ENCODE results near the gene PCK1.

The PCK1 gene

DNA sequence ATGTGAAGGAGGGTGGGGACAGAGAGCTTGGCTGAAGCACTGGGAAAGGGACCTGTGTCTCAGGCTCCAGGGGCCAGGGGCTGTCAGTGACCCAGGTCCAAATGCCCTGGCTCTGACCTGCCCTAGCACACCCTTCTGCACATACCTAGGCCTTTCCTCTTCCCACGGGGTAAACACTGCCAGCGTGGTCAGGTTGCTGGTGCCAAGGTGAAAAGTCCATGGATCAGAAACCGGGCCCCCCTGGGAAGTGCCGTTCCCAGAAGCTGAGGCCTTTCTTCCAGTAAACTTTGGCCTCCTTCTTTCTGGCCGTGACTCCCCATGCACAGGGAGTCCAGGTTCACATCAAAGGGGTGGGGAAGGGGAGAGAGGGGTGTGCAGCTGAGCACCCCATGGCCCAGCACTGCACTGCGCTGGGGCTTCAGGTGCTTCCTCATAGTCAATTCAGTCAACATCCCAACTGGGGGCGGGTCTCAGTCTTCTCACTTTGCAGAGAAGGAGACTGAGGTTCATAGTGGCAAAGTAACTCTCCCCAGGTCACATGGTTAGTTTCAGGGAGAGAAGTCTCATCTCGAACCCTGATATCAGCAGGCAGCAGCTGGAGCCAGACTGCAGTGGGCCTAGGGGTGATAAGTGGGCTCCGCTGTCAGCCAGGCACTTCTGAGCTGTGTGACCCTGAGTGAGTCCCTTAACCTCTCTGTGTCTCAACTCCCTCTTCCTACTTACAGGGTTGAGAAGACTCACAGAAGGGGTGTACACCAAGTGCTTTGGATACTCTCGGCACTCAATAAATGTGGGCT is 17.0 kb downstream of the PCK1 start:
- DNase-seq, result no peak

DNA sequence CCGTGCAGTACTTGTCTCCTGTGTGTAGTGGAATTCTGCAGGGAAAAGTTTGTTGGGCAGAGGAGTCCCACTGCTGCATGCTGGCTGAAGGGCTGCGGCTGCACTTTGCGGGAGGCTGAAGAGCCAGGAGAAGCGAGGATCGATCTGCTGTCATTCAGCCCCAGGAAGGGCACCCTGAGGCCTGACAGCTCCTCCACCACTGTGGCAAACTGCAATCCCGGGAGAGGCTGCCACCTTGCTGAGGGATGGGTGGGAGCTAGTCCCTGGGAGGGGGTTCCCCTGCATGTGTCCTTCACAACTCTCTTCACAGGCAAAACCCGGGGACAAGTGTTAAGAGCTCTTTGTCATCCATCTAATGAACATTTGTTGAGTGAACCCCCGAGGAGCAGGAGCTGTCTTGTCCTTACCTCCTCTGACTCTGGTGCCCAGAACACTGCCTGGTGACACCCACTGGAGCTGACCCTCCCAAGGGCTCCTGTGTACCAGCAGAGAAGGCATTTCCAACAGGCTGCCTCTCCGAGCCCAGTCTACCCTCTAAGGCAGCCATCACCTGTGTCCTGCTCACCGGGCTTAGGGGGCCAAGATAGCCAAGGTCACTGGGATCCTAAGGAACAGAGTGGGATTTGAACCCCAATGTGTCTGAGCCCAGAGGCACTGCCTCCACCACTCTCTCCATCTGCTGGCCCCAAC is 17.7 kb downstream of the PCK1 start:
- no peak for DNase-seq

DNA sequence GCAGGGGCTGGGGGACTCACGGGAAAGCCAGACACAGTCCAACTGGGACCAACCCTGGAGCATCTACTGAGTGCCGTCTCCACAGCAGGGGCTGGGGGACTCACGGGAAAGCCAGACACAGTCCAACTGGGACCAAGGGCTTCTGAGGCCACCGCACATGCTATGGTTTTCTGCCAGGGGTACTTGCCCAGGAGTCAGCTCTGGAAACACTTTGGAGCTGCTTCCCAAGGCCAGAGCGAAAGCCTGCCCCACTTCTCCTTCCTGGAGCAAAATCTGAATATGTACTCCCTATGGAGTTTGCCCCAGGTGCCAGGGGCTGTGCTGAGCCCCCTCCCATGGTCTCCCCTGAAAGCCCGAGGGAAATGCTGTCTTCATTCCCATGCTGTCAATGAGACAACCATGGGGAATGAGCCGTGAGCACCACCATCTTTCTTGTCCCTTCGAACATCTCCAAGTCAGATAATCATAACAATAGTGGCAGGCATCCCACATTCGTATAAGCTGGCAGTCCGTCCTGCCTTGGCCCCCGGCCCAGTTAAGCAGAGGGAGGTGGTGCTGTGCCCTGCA is 18.5 kb downstream of the PCK1 start:
- DNase-seq, result no peak

DNA sequence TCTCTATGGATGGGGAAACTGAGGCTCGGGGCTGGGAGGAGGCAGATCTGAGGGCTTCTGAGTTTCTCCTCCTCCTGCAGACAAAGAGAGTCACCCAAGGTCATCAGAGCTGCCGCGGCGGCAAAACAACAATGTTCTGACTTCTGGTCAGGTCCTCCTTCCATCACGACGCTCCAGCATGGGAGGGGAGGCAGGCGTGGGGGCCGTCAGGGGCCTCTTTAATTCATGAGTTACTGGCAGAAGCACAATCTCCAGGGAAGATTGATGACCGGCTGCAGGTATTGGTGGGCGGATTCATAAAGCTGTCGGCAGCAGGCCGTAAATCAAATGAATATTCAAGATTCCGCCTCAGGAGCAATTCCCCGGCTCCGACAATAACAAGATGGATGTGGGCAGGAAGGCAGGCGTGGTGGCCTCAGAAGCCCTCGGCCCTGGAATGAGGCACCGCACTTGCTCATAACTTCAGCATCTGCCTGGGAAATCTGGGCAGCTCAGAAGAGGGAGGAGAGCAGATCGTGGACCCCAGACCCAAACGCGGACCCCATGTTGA is 19.1 kb downstream of the PCK1 start:
- DNase-seq, result no peak

DNA sequence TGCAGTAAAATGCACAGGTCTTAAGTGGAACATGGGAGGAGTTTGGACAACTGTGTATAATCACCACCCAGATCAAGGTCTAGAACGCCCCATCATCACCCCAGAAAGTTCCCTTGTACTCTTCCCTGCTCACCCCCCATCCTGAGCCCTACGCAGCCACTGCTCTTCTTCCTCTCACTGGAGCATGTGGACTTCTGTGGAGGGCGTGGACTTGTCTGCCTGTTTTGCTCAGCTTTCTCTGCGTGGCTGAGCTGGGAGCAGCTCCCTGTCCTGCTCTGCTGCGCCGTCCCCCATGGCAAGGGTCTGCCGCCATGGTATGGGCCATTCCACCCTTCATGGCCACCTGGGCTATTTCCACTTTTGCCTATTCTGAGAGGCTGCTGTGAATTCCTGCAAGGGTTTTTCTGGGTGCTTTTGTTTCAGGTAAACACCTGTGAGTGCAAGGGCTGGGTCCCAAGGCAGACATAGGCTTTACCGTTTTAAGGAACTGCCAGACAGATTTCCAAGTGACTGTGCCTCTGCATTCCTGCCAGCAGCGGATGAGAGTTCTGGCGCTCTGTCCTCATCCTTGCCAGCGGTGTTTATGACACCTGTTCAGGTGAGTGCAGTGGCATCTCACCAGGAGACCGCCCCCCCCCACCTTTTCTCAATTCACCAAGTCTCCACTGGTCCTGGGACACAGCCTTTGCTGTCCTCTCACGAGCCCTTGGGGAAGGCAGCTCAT is 19.7 kb downstream of the PCK1 start:
- DNase-seq, result no peak

DNA sequence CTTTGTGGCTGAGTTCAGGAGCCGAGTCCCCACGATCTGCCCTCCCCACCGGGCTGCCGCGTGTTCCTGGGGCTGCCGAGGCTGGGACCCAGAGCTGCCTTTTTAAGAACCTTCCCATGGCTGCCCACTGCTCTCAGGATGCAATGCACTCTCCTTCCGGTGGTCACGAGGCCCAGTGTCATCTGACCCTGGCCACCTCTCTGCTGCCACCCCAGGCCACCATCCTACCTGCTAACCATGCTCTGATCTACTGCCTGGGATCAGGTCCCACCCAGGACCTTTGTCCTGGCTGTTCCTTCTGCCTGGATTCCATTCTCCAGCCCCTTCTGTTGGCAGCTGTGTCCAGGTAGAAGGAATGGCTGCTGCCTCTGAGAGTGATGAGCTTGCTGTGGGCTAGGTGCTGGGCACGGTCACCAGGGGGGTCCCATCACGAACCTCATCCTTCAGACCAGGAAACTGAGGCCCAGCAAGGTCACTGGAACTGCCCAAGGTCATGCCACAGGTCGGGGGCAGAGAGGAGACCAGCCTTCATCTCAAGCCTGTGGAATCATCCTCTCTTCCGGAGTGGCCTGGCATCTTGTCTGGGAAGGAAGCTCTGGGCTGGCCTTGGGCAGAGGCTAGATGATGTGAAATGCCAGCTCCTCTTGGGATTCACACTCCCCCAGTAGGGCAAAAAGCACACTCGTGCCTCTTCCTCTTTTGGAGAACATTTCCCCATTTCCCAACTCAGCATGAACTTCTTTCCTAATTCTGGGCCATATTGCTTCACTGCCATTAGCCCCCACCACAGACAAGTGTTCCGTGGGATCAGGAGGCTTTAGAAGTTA is 20.5 kb downstream of the PCK1 start:
- no peak for DNase-seq

DNA sequence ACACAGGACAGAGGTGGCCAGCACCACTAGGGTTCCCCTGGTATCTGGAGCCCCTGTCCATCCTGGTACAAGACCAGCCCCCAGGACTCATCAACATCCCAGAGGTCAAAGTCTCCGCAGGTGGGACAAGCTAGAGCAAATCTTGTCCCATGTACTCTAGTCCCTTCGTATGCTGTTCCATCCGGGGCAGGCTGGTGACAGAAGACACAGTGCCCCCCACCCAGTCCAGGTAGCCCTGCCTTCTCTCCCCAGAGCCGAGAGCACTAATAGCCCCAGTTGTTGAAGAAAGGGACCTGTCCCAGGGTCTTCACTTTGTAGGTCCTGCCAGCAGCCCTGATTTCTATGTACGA is 21.1 kb downstream of the PCK1 start:
- no peak for DNase-seq

DNA sequence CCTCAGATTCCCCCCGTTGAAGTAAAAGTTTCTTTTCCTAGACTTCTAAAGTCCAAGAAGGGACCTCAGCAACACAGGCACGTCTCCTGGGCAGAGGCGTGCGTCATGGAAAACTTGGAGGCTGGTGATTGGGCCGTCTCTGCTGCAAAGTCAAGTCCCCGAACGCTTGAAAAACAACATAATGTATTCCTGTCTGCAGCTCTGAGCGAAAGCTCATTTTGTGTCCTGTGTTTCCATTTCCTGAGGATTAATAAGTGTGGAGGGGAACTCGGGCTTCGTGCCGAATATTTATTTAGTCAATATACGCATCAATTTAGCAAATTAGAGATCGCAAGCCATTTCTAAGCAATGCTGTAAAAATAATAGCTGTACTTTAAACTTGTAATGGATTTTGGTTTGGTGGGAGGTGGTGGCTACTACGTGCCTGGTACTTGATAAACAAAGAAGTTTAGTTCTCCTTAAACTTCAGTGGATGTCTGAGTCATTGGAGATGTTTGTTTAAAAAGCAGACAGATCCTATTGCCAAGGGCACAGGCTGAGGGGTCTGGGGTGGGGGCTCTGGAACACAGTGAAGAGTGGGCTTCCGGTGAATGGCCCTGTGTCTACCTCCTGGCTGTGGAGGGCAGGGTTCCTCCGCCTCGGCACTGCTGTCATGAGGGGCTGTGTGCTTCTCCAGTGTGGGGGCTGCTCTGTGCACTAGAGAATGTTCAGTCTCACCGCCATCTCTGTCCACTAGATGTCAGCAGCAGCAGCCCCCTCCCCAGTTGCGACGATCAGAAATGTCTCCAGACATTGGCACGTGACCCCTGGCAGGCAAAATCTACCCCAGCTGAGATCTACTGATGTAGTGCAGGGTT is 21.8 kb downstream of the PCK1 start:
- peak in 4 of 14 donors; percentile 5 to 10 (median 8) for DNase-seq

DNA sequence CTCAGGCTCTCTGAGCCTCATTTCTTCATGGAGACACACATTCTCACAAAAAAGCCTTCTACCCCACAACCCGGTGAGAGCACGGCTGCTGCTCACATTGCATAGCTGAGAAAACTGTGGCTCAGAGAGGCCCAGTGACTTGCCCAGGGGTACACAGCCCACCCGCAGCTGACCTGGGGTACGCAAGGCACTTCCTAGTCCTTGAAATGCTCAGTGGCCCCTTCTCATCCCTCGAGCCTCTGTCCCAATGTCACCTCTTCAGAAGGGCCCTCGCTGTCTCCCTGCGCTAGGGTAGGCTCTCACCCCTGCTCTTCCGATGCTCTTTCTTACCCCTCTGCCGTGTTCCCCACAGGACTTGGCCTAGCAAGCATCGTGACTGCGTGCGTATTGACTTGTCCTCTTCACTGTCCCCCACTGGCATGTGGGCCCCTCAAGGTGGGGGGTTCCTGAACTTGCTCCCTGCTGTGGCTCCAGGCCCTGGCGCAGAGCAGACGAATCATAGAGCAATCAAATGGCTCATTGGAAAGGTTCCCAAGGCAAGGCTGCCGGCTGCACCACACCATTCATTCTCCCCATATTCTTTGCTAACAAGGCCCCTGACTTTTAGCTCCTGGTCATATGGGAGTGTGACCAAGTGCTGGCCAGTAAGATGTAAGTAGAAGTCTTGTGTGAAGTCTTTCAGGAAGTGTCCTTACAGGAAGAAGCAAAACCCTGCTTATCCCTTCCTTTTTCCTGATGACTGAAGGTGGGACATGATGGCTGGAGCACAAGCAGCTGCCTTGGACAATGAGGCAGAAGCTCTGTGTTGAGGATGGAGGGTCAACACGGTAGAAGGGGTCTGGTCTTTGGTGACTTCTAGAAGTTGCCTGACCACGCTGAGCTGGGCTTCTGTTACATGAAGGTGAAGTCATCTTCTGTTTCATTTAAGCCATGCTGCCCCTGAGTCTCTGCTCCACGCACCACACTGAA is 22.7 kb downstream of the PCK1 start:
- no peak for DNase-seq

DNA sequence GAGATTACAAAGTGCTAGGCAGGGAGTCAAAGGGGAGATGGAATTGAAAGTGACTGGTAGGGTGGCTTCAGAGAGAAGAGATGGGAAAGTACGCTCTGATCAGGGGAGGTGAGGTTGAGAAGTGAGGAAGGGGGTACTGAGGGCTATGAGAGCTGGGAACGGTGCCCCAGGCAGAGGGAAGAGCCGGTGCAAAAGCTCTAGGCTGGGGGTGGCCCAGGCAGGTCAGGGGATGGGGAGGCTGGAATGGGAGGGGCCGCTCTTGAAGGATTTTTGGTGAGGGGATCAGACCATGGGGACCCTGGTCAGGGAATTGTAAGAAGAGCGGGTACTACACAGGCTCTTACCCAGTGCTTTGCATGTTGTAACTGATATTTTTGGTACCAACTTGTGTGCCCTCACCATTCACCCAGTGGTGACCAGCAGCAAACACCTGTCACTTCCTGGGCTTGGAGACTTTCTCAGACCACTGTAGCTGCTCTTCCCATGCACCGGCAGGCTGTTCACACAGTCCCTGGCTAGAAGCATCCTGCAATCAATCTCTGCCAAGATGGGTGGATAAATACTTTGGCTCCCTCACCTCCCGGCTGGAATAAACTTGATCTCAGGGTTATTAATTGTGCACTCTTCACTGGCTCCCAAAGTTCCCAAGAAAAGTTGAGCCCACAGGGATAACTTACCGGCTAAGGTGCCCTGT is 24.0 kb downstream of the PCK1 start:
- DNase-seq, result no peak

DNA sequence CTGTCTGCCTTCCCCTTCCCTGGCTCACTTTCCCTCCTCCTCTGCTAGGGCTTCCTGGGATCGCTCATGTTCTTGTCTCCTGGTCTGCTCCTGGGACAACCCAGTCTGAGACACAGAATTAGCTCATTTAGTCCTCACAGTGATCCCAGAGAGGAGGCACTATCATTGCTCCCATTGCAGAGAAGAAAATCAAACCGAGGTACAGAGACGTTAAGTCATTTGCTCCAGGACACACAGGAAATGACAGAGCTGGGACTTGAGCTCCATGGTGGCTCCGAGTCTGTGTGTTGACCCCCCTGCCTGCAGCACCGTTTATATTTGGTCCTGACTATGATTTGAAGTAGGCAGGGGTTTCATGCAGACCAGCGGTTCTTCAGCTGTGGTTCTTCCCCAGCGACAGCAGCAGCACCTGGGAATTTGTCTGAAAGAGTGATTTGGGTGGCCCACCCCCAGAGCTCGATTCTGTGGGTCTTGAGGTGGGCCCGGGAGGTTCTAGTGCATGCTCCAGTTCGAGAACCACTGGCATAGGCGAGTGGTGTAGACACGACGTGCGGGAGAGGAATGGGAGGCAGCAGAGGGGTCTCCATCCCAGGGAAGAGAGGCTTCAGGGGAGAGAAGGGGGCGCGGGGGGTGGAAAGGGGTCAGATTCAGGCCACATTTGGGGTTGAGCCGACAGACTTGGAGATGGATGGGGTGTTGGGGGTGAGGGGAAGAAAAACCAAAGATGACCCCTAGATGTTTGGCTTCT is 24.7 kb downstream of the PCK1 start:
- DNase-seq, result no peak

DNA sequence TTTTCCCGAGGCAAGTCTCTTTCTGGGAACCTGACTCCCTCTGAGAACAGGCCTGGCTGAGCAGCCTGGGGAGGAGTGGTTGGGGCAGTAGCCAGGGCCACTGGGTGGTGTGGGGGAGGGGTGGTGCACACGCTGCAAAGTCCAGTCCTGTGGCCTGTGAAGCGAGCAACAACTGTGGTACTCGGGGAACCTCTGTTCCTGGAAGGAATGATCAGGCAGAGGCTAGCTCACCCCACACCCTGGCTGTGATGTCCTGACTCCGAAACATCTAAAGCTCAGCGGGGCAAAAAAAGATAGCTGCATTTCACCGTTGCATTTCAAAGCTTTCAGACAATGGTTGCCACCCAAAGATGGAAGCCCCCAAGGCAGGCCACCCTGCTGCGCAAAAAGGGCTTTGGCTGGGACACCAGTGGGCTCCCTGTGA is 25.5 kb downstream of the PCK1 start:
- peak in 5 of 14 donors; percentile 4 to 65 (median 11) for DNase-seq

DNA sequence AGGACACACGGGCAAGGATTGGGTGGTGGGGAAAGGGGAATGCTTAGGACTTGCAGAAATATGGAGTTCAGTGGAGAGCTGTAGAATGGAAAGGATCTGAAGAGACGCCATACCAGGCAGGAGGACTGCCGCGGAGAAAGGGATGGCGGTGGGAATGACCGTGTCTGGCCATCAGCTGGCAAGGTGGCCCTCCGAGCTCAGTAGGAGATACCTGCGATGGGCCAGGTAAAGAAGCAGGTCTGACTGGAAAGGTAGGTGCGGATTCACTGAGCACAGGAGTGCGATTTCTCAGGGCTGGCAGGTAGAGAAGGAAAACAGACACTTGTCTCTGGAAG is 26.0 kb downstream of the PCK1 start:
- no peak for DNase-seq

DNA sequence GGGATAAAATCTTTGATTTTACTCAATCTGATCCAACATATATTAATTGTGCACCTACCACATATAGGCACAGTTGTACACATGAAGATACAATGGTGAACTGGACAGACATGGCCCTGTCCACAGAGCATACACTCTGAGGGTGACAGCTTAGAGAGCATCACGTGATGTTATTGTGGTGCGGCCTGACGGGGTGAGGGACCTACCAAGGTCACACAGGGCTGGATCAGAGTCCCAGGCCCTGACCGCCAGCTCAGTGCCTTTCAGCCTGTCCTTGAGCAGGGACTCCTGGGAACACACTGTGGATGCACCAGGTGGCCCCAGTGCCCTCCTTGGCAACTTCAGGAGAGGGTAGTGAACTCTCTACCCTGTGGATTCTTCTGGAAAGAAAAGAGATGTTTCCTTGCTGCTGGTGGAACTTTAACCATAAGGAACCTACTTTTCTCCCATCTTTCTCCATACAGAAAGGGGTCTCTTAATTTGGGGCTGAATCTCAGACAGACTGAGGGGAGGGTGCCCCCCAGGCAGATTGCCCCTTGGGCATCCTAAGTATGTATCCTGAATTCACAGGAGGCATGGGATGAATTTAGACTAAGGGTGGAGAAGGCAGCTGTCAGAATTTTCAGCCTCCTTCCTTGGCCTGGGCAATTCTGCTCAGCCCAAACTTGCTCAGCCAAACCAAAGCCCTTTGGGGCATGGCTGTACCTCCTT is 26.5 kb downstream of the PCK1 start:
- DNase-seq, result no peak

DNA sequence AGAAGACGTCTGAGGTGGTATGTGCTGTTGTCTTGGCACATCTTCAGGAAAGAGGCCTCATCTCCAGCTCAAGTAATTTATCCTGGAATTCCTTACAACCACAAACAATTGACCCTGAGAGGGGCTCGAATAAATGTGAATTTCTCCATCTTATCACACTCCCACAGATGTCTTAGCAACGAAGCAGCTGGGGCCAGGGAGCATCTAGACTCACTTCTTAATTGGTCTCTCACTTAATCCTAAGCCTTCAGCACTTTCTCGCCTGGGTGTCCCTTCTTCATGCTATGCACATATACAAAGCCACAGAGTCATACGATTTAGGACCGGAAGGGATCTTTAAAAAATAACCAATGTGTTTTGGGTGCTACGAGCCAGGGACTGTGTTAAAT is 27.1 kb downstream of the PCK1 start:
- DNase-seq, result no peak

DNA sequence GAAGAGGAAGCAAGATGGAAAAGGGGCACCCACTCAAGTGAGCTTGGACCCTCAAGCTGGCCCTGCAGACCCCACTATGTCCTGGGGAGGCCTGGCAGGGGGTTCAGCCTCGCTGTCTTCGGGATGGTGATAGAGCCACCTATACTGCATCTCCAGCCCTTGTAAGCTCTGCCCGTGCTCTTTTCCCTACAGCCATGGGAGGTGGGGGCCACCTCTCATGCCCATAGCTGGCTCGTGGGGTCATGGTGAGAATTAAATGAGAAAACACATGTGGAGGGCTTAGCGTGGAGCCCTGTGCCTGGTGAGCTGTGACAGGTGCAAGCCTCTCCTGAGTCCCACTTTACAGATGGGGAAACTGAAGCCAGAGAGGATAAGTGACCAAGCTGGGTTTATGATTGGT is 27.7 kb downstream of the PCK1 start:
- no peak for DNase-seq

DNA sequence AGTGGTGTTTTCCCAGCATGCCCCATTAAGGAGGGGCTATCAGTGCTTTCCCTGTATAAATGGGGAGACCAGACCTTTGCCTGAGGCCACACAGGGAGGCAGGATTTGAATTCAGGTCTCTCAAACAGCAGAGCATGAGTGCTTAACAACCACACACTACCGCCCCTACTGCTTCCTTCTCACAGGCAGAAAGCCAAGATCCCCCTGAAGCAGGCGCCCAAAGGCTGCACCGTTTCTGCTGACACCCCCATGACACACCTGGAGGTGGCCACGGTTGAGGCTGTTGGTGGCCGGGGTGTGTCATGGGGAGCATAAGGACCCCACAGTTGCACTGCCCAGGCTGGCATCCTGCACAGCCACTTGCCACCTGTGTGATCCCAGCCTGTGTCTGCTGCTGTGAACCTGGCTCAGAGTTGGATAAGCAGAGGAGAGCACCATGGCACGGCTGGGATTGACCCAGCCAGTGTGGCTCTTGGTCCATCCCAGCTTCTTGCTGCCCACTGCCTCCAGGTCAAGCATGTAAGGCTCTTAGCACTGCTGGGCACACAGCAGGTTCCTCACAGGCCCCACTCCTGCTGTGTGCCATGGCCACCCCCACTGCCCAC is 28.3 kb downstream of the PCK1 start:
- DNase-seq, result no peak

Data from C1 segment of cervical spinal cord (tissue), 14 donors.